Thyroid gland (tissue), 4 donors: ENCODE data around the gene DIP2C. TPM values are rescaled to one million over a fixed set of nuclear protein-coding genes. Genes with fewer than 3 reads are reported as not detected.

ENCODE experiments used
- DNase-seq, 2 donors: peaks; one replicate each; pipeline ENCODE4 v3.0.0-alpha.2; 2019
- H3K27ac ChIP-seq, 3 donors: fragments of 200-600 bp; sonication (generic); 1 replicate in 2 of 3; 2 replicates in 1 of 3; pipeline ENCODE4 v1.5.1; 2016 to 2019; ENCODE audit warnings: mild to moderate bottlenecking in 1 of 3, moderate library complexity in 1 of 3
- H3K27me3 ChIP-seq: fragments of 200-600 bp; sonication (generic); one replicate; pipeline ENCODE4 v1.5.1; 2019
- H3K36me3 ChIP-seq, 2 donors: fragments of 200-600 bp; sonication (generic); one replicate each; pipeline ENCODE4 v1.5.1; 2016 to 2019
- H3K4me1 ChIP-seq, 2 donors: fragments of 200-600 bp; sonication (generic); one replicate each; pipeline ENCODE4 v1.5.1; 2017 to 2019
- H3K4me3 ChIP-seq, 3 donors: fragments of 200-600 bp; sonication (generic); replicated peaks in 1 of 3; 1 replicate in 2 of 3; 2 replicates in 1 of 3; pipeline ENCODE4 v1.5.1; 2016; ENCODE audit warnings: mild to moderate bottlenecking in 1 of 3
- H3K9me3 ChIP-seq: fragments of 200-600 bp; sonication (generic); one replicate; pipeline ENCODE4 v1.5.1; 2017
- CTCF ChIP-seq, 6 experiments: fragments of 200-600 bp in 3 of 6; fragments of 450-650 bp in 3 of 6; sonication (generic) in 3 of 6; IDR thresholded peaks; one replicate each; pipeline ENCODE4 v1.5.1; 2016 to 2019; ENCODE audit warnings: antibody characterized with exemption in 6 of 6, mild to moderate bottlenecking in 2 of 6, inconsistent platforms in 1 of 6, moderate library complexity in 1 of 6
- POLR2A ChIP-seq, 2 donors: fragments of 450-650 bp; IDR thresholded peaks; one replicate each; pipeline ENCODE4 v1.6.1; 2017; ENCODE audit warnings: antibody characterized with exemption in 2 of 2, mild to moderate bottlenecking in 2 of 2, moderate library complexity in 1 of 2
- WGBS, 2 donors: methylation state at CpG; one replicate each; pipeline ENCODE4 v1.1.5; 2017; 5-methylcytosine and 5-hydroxymethylcytosine counted together
- intact Hi-C: fragments of 100-400 bp; cut with DNase I; formaldehyde crosslinking; loops from one replicate; pipeline ENCODE4 v1.15.1; 2023
- total RNA-seq, 4 donors: library from RNA; depleted of rRNA; stranded (reverse); fragments of >200 nt; gene quantifications; one replicate each; pipeline ENCODE4 v1.2.3, GENCODE V29; 2016

The DIP2C gene
- total RNA-seq, 4 donors from 2014 or later, result 11.4 to 14.6 (median 12.3) TPM

- H3K4me1 ChIP-seq, result peaks cover 2 to 7% of the 10 kb centered on the region in 2 donors
- intact Hi-C loops, result no loop called here
- 97 to 98% methylated on average over 12 of the region's 12 CpGs for WGBS, 2 donors
- no peak overlapping the region for H3K27ac ChIP-seq
- H3K4me3 ChIP-seq, result no peak overlapping the region
- no peaks in the 10 kb centered on the region for H3K9me3 ChIP-seq
- H3K36me3 ChIP-seq, result no peaks in the 10 kb centered on the region
- DNase-seq, result no peak
- no peaks in the 10 kb centered on the region for H3K27me3 ChIP-seq
- TF ChIP-seq CTCF (IDR thresholded peaks at IDR 0.05) (no peak), POLR2A (IDR thresholded peaks at IDR 0.05) (no peak)
Observed at GRCh38 chr10:595473-595872, 94.0 kb downstream of the DIP2C start.

GRCh38 chr10:594584-595270 lies 94.7 kb downstream of the DIP2C start:
- Histone ChIP-seq H3K4me1 (no peaks in the 10 kb centered on the region), H3K9me3 (no peaks in the 10 kb centered on the region), H3K27ac (no peak overlapping the region), H3K27me3 (no peaks in the 10 kb centered on the region), H3K4me3 (no peak overlapping the region), H3K36me3 (no peaks in the 10 kb centered on the region)
- DNase-seq, result no peak
- intact Hi-C loops, result no loop called here
- no peak for TF ChIP-seq CTCF (IDR thresholded peaks at IDR 0.05)
- TF ChIP-seq POLR2A (IDR thresholded peaks at IDR 0.05), result no peak
- WGBS, 2 donors, result 93 to 95% methylated on average over 28 of the region's 28 CpGs

- WGBS, 2 donors, result 85 to 92% methylated on average over 17 of the region's 17 CpGs
- H3K4me1 ChIP-seq, result no peaks in the 10 kb centered on the region
- no peaks in the 10 kb centered on the region for H3K36me3 ChIP-seq
- H3K27ac ChIP-seq, result no peak overlapping the region
- intact Hi-C loops, result no loop called here
- TF ChIP-seq POLR2A (IDR thresholded peaks at IDR 0.05) (no peak), CTCF (IDR thresholded peaks at IDR 0.05) (no peak)
- no peak for DNase-seq
- H3K27me3 ChIP-seq, result no peaks in the 10 kb centered on the region
- H3K4me3 ChIP-seq, result no peak overlapping the region
- H3K9me3 ChIP-seq, result no peaks in the 10 kb centered on the region
Observed at GRCh38 chr10:593901-594457, 95.5 kb downstream of the DIP2C start.

GRCh38 chr10:593421-593820 lies 96.0 kb downstream of the DIP2C start:
- 95 to 96% methylated on average over 6 to 11 of the region's 15 CpGs for WGBS, 2 donors
- no peak for DNase-seq
- Histone ChIP-seq H3K36me3 (no peaks in the 10 kb centered on the region), H3K4me3 (no peak overlapping the region), H3K9me3 (no peaks in the 10 kb centered on the region), H3K27ac (no peak overlapping the region), H3K4me1 (no peaks in the 10 kb centered on the region), H3K27me3 (no peaks in the 10 kb centered on the region)
- TF ChIP-seq POLR2A (IDR thresholded peaks at IDR 0.05), result no peak
- no peak for TF ChIP-seq CTCF (IDR thresholded peaks at IDR 0.05)
- intact Hi-C loops, result no loop called here

- intact Hi-C loops, result no loop called here
- Histone ChIP-seq H3K27me3 (no peaks in the 10 kb centered on the region), H3K4me3 (no peak overlapping the region), H3K4me1 (no peaks in the 10 kb centered on the region), H3K9me3 (no peaks in the 10 kb centered on the region), H3K36me3 (no peaks in the 10 kb centered on the region), H3K27ac (no peak overlapping the region)
- TF ChIP-seq POLR2A (IDR thresholded peaks at IDR 0.05), result no peak
- TF ChIP-seq CTCF (IDR thresholded peaks at IDR 0.05), result no peak
- DNase-seq, result no peak
- 94 to 97% methylated on average over 7 of the region's 7 CpGs for WGBS, 2 donors
Observed at GRCh38 chr10:593016-593415, 96.5 kb downstream of the DIP2C start.
